ENCODE data around the gene VRK3.

The VRK3 gene

DNA sequence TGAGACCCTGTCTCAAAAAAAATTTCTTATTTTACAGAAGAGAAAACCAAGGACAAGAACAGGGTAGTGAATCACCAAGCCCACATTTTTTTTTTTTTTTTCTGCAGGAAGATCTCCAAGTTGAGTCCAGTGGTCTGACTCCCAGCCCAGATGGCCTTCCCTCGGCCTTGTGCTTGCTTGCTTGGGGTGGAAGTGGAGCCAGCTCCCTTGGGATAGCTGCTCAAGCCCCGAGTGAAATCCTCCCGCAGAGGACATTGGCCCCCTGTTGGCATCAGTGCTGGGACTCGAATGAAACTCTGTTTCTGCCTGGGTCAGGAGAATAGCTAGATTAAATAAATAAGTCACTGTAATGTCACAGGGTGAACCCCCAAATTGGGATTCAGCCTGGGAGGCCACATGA lies 86.5 kb downstream of the VRK3 start:
- Histone ChIP-seq H3K27me3 (ENCODE audit: insufficient read depth, low read length, poor library complexity, severe bottlenecking) (no peaks in the 10 kb centered on the region), H3K9ac (ENCODE audit: low read depth, low read length, poor library complexity, severe bottlenecking) (no peak overlapping the region), H2AFZ (ENCODE audit: low read length) (no peak overlapping the region), H3K79me2 (ENCODE audit: insufficient read depth, low read length) (no peaks in the 10 kb centered on the region), H3K9me3 (ENCODE audit: insufficient read depth, low read depth, low read length) (no peaks in the 10 kb centered on the region), H3F3A (ENCODE audit: low read depth) (no peaks in the 10 kb centered on the region; the same call in 1 of the 2 replicates), H3K9me2 (replicated peaks; ENCODE audit: low read depth, low read length) (no peaks in the 10 kb centered on the region), H3K4me1 (ENCODE audit: insufficient read depth, low read length, poor library complexity, severe bottlenecking) (peaks cover 2% of the 10 kb centered on the region), H3K36me3 (ENCODE audit: insufficient read depth, low read length) (no peaks in the 10 kb centered on the region), H4K20me1 (ENCODE audit: insufficient read depth, low read length, poor library complexity, severe bottlenecking) (no peaks in the 10 kb centered on the region), H3K4me2 (ENCODE audit: low read depth, low read length, poor library complexity, severe bottlenecking) (no peak overlapping the region), H3K4me3 (ENCODE audit: low read length, poor library complexity, severe bottlenecking) (no peak overlapping the region)
- TF ChIP-seq, protein P1, sequence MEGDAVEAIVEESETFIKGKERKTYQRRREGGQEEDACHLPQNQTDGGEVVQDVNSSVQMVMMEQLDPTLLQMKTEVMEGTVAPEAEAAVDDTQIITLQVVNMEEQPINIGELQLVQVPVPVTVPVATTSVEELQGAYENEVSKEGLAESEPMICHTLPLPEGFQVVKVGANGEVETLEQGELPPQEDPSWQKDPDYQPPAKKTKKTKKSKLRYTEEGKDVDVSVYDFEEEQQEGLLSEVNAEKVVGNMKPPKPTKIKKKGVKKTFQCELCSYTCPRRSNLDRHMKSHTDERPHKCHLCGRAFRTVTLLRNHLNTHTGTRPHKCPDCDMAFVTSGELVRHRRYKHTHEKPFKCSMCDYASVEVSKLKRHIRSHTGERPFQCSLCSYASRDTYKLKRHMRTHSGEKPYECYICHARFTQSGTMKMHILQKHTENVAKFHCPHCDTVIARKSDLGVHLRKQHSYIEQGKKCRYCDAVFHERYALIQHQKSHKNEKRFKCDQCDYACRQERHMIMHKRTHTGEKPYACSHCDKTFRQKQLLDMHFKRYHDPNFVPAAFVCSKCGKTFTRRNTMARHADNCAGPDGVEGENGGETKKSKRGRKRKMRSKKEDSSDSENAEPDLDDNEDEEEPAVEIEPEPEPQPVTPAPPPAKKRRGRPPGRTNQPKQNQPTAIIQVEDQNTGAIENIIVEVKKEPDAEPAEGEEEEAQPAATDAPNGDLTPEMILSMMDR (conservative IDR thresholded peaks at IDR 0.05; ENCODE audit: low read length), result no peak
- TF ChIP-seq EZH2phosphoT487 (IDR thresholded peaks at IDR 0.05; ENCODE audit: borderline replicate concordance), result no peak

DNA sequence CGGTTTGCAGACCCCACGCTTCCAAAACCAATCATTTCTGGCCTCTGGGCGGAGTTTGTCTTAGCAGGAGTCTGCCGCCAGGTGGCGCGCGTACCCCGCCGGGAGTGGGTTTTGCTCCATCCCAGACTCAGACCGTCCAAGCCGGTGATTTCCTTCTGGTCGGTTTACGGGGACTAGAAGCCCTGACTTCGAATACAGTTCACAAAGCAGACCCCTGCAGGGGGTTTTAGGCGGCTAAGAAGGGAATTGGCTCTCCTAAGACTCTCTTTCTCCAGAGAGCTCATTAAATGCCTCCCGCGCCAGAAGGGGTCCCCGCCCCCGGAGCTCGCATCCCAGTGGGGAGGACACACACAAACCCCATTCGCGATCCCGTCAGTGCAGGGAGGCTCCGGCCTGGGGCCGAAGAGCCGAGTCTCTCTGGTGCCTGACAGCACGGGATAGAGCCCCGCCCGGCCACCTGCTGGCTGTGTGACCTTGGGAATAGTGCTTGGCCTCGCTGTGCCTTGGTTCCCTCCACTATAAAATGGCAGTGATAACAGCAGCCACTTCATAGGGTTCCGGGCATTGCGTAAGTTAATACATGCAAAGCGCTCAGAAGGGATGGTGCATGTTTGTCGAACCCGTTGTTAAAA lies 87.3 kb downstream of the VRK3 start:
- Histone ChIP-seq H3K9me2 (replicated peaks; ENCODE audit: low read depth, low read length) (no peaks in the 10 kb centered on the region), H3K4me1 (ENCODE audit: insufficient read depth, low read length, poor library complexity, severe bottlenecking) (peaks cover 10% of the 10 kb centered on the region), H3K9ac (ENCODE audit: low read depth, low read length, poor library complexity, severe bottlenecking) (no peak overlapping the region), H3K79me2 (ENCODE audit: insufficient read depth, low read length) (no peaks in the 10 kb centered on the region), H3K36me3 (ENCODE audit: insufficient read depth, low read length) (no peaks in the 10 kb centered on the region), H2AFZ (ENCODE audit: low read length) (no peak overlapping the region), H4K20me1 (ENCODE audit: insufficient read depth, low read length, poor library complexity, severe bottlenecking) (no peaks in the 10 kb centered on the region), H3K27me3 (ENCODE audit: insufficient read depth, low read length, poor library complexity, severe bottlenecking) (no peaks in the 10 kb centered on the region), H3F3A (ENCODE audit: low read depth) (peaks cover 2% of the 10 kb centered on the region; the same call in 1 of the 2 replicates), H3K4me3 (ENCODE audit: low read length, poor library complexity, severe bottlenecking) (no peak overlapping the region), H3K9me3 (ENCODE audit: insufficient read depth, low read depth, low read length) (no peaks in the 10 kb centered on the region), H3K4me2 (ENCODE audit: low read depth, low read length, poor library complexity, severe bottlenecking) (no peak overlapping the region)
- TF ChIP-seq, protein P1 (conservative IDR thresholded peaks at IDR 0.05; ENCODE audit: low read length), result peak; percentile 92
- TF ChIP-seq EZH2phosphoT487 (IDR thresholded peaks at IDR 0.05; ENCODE audit: borderline replicate concordance), result no peak

DNA sequence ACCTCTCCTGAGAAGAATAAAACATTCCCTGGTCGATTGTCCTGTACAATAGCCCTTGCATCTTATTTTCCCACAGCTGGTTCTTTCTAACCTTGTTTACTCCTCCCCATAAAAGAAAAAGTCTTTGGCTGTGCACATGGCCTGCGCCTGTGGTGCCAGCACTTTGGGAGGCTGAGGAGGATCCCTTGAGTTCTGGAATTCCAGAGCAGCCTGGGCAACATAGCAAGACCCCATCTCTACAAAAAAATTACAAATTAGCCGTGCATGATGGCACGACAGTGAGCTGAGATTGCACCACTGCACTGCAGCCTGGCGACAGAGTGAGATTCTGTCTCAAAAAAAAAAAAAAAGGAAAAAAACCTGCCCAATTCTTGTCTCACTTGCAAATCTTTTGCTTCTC lies 88.6 kb downstream of the VRK3 start:
- no peaks in the 10 kb centered on the region for H4K20me1 ChIP-seq (ENCODE audit: insufficient read depth, low read length, poor library complexity, severe bottlenecking)
- no peaks in the 10 kb centered on the region for H3K27me3 ChIP-seq (ENCODE audit: insufficient read depth, low read length, poor library complexity, severe bottlenecking)
- no peak overlapping the region for H3K9ac ChIP-seq (ENCODE audit: low read depth, low read length, poor library complexity, severe bottlenecking)
- H3K79me2 ChIP-seq (ENCODE audit: insufficient read depth, low read length), result 0 out of 2 replicates have a peak, but pooled peaks cover 5% of the 10 kb centered on the region
- H2AFZ ChIP-seq (ENCODE audit: low read length), result no peak overlapping the region
- no peak overlapping the region for H3K4me3 ChIP-seq (ENCODE audit: low read length, poor library complexity, severe bottlenecking)
- TF ChIP-seq, protein P1 (conservative IDR thresholded peaks at IDR 0.05; ENCODE audit: low read length), result no peak
- TF ChIP-seq EZH2phosphoT487 (IDR thresholded peaks at IDR 0.05; ENCODE audit: borderline replicate concordance), result no peak
- H3K9me3 ChIP-seq (ENCODE audit: insufficient read depth, low read depth, low read length), result no peaks in the 10 kb centered on the region
- no peaks in the 10 kb centered on the region for H3K9me2 ChIP-seq (replicated peaks; ENCODE audit: low read depth, low read length)
- no peak overlapping the region for H3K4me2 ChIP-seq (ENCODE audit: low read depth, low read length, poor library complexity, severe bottlenecking)
- H3F3A ChIP-seq (ENCODE audit: low read depth), result peaks cover 10% of the 10 kb centered on the region; the same call in 1 of the 2 replicates
- H3K36me3 ChIP-seq (ENCODE audit: insufficient read depth, low read length), result no peaks in the 10 kb centered on the region
- peaks cover 18% of the 10 kb centered on the region for H3K4me1 ChIP-seq (ENCODE audit: insufficient read depth, low read length, poor library complexity, severe bottlenecking)
